HG03280 (cell line): Measurements from ENCODE around the gene CLSTN2.

Source experiments
- ATAC-seq: cut with Tn5 transposase; IDR thresholded peaks from one replicate; pipeline ENCODE4 v1.9.1; 2021; ENCODE audit warnings: mild to moderate bottlenecking, moderate library complexity; ENCODE audit not compliant: unreplicated experiment

CLSTN2 gene

GRCh38 chr3:140529096-140529495, 594.1 kb downstream of the CLSTN2 start:
- no peak for ATAC-seq

- no peak for ATAC-seq
Observed at GRCh38 chr3:140529558-140529957, 594.6 kb downstream of the CLSTN2 start.

- ATAC-seq = no peak
Observed at GRCh38 chr3:140530131-140530530, 595.1 kb downstream of the CLSTN2 start.

GRCh38 chr3:140530603-140531002, 595.6 kb downstream of the CLSTN2 start:
- no peak for ATAC-seq

GRCh38 chr3:140532793-140533330, 597.9 kb downstream of the CLSTN2 start:
- ATAC-seq = no peak

GRCh38 chr3:140536926-140537726, 602.1 kb downstream of the CLSTN2 start:
- ATAC-seq = no peak

GRCh38 chr3:140537727-140538082, 602.7 kb downstream of the CLSTN2 start:
- no peak for ATAC-seq

GRCh38 chr3:140540262-140540661, 605.3 kb downstream of the CLSTN2 start:
- ATAC-seq = no peak

- ATAC-seq = no peak
Observed at GRCh38 chr3:140541975-140542653, 607.1 kb downstream of the CLSTN2 start.

- no peak for ATAC-seq
Observed at GRCh38 chr3:140545197-140545596, 610.2 kb downstream of the CLSTN2 start.

GRCh38 chr3:140545756-140546155, 610.8 kb downstream of the CLSTN2 start:
- no peak for ATAC-seq

- no peak for ATAC-seq
Observed at GRCh38 chr3:140546649-140547048, 611.7 kb downstream of the CLSTN2 start.

- ATAC-seq = no peak
Observed at GRCh38 chr3:140552403-140552802, 617.4 kb downstream of the CLSTN2 start.

- no peak for ATAC-seq
Observed at GRCh38 chr3:140552898-140553297, 617.9 kb downstream of the CLSTN2 start.

GRCh38 chr3:140553591-140553990, 618.6 kb downstream of the CLSTN2 start:
- no peak for ATAC-seq

GRCh38 chr3:140555666-140556065, 620.7 kb downstream of the CLSTN2 start:
- no peak for ATAC-seq

GRCh38 chr3:140557476-140557875, 622.5 kb downstream of the CLSTN2 start:
- ATAC-seq = no peak

GRCh38 chr3:140559546-140559945, 624.6 kb downstream of the CLSTN2 start:
- ATAC-seq = no peak

GRCh38 chr3:140563206-140563760, 628.3 kb downstream of the CLSTN2 start:
- ATAC-seq = no peak

GRCh38 chr3:140568131-140568530, 633.1 kb downstream of the CLSTN2 start:
- ATAC-seq = no peak

- no peak for ATAC-seq
Observed at GRCh38 chr3:140568842-140569520, 634.0 kb downstream of the CLSTN2 start.
